AG04450 (cell line): ENCODE results near the gene SLC22A4. TPM values are rescaled to one million over a fixed set of nuclear protein-coding genes. Genes with fewer than 3 reads are reported as not detected.

Source experiments
- CTCF ChIA-PET: fragments of 300-600, 350-600 bp; formaldehyde crosslinking; extraction: SDS; loops from one replicate; lab custom pipeline; 2022; ENCODE audit warnings: antibody characterized with exemption, inconsistent platforms; lab: Charles Lee
- POLR2A ChIA-PET: fragments of 350-600 bp; formaldehyde crosslinking; extraction: SDS; loops from one replicate; lab custom pipeline; 2021; ENCODE audit warnings: antibody characterized with exemption, inconsistent platforms; lab: Yijun Ruan, JAX
- DNase-seq: peaks from one replicate; pipeline ENCODE4 v3.0.0-alpha.2; 2011; ENCODE audit warnings: low read depth, low spot score
- H3K27ac ChIP-seq: one replicate; pipeline ENCODE4 v1.5.1; 2012; ENCODE audit warnings: low read depth, low read length, control low read depth
- H3K27me3 ChIP-seq: one replicate; pipeline ENCODE4 v1.6.0; 2012; ENCODE audit warnings: low read length; ENCODE audit not compliant: control insufficient read depth, insufficient read depth
- H3K4me3 ChIP-seq: 2 replicates; pipeline ENCODE4 v1.5.1; 2011; ENCODE audit warnings: mild to moderate bottlenecking, low read depth, low read length, control low read depth
- H3K9me3 ChIP-seq: 2 replicates; pipeline ENCODE4 v1.5.1; 2012; ENCODE audit warnings: low read length; ENCODE audit not compliant: control insufficient read depth, insufficient read depth
- CTCF ChIP-seq: IDR thresholded peaks from 2 replicates; pipeline ENCODE4 v1.5.1; 2011; ENCODE audit warnings: low read depth, low read length, control low read depth, inconsistent platforms
- polyA plus RNA-seq: library from polyadenylated mRNA; depleted of rRNA; stranded (reverse); fragments of >200 nt; gene quantifications from 2 replicates; pipeline ENCODE4 v1.2.3, GENCODE V29; 2011

The SLC22A4 gene
- polyA plus RNA-seq, 1 experiment = 3.1 TPM

GRCh38 chr5:132372127-132372526, 77.9 kb downstream of the SLC22A4 start:
- Histone ChIP-seq H3K27ac (no peak overlapping the region), H3K4me3 (no peak overlapping the region), H3K27me3 (no peaks in the 10 kb centered on the region), H3K9me3 (no peaks in the 10 kb centered on the region)
- POLR2A ChIA-PET = no interaction called here
- DNase-seq = no peak
- CTCF ChIA-PET = interaction anchor here (0.8 to 1.0 kb wide), 2 partner anchors 15 to 134 kb away, joined by 3 read pairs; no protein-coding TSS in a partner anchor
- no peak for TF ChIP-seq CTCF

- ChIA-PET CTCF (interaction anchor here (0.8 to 1.0 kb wide), 2 partner anchors 14 to 134 kb away, joined by 3 read pairs; no protein-coding TSS in a partner anchor), POLR2A (no interaction called here)
- Histone ChIP-seq H3K4me3 (no peak overlapping the region), H3K9me3 (no peaks in the 10 kb centered on the region), H3K27me3 (no peaks in the 10 kb centered on the region), H3K27ac (no peak overlapping the region)
- no peak for DNase-seq
- no peak for TF ChIP-seq CTCF
Measured at GRCh38 chr5:132372542-132372941, 78.3 kb downstream of the SLC22A4 start.

- ChIA-PET CTCF (interaction anchor here (1.0 to 2.1 kb wide), 3 partner anchors 8 to 138 kb away, joined by 3 to 7 read pairs (median 7); no protein-coding TSS in a partner anchor), POLR2A (interaction anchor here (0.7 kb wide), 1 partner anchor 294 kb away, joined by 3 read pairs; no protein-coding TSS in a partner anchor)
- DNase-seq = no peak
- Histone ChIP-seq H3K4me3 (no peak overlapping the region), H3K9me3 (no peaks in the 10 kb centered on the region), H3K27me3 (no peaks in the 10 kb centered on the region), H3K27ac (no peak overlapping the region)
- TF ChIP-seq CTCF = no peak
Measured at GRCh38 chr5:132375957-132376356, 81.8 kb downstream of the SLC22A4 start.

- H3K27me3 ChIP-seq = no peaks in the 10 kb centered on the region
- no peak for DNase-seq
- H3K9me3 ChIP-seq = no peaks in the 10 kb centered on the region
- ChIA-PET CTCF (interaction anchor here (1.4 kb wide), 1 partner anchor 443 kb away, joined by 3 read pairs; no protein-coding TSS in a partner anchor), POLR2A (no interaction called here)
- no peak overlapping the region for H3K4me3 ChIP-seq
- no peak overlapping the region for H3K27ac ChIP-seq
- TF ChIP-seq CTCF = no peak
Measured at GRCh38 chr5:132376694-132377641, 82.8 kb downstream of the SLC22A4 start.

GRCh38 chr5:132377738-132378137, 83.5 kb downstream of the SLC22A4 start:
- H3K9me3 ChIP-seq = no peaks in the 10 kb centered on the region
- no peaks in the 10 kb centered on the region for H3K27me3 ChIP-seq
- CTCF ChIA-PET = interaction anchor here (1.0 to 1.4 kb wide), 2 partner anchors 179 to 442 kb away, joined by 3 read pairs; partner anchors contain the start of gene RAD50
- H3K27ac ChIP-seq = no peak overlapping the region
- H3K4me3 ChIP-seq = no peak overlapping the region
- POLR2A ChIA-PET = no interaction called here
- TF ChIP-seq CTCF = no peak
- no peak for DNase-seq
